ENCODE data around the gene RNASE1.
"Not testable (repeated sequence)": the region's sequence is repeated elsewhere in the genome, so short reads cannot be mapped to it uniquely, and the experiment has no call there.

The RNASE1 gene

DNA sequence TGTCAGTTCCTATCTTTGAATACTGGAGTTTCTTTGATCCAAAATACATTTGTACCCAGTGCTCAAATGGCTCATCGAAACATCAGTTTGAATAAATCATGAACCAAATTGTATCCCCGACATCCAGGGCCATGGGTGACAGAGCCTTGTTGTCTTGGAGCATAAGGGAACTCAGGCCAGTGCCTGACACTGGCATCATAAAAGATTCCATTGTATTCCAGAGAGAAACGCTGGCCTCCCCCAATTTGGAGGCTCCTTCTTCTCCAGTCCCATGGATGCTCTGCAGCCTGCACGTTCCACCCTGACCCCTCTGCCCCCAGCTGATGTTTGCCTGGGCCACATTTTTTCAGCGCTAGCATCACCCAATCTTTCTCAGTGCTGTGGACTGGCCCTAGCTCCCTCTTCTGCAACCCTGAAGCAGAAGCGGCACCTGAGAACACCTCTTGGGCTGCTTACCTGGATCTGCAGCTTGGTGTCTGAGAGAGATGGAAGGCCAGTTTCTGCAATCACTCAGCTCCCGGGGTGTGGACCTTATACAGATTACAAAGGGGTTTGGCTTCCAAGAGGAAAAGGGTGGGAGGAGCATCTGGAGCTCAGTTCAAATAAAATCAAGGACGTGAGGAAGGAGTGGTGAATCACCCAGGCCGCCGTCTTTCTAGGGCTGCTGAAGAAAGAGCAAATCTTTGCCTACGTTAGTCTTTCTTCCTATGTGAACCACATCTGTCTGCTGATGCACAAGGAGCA is at the start of gene RNASE1:
Gene RNASE1, minus strand, starts transcription at position 504 of the 744 bp plus-strand sequence. CDS start 776 bp downstream, outside the sequence.
- DNase-seq (ENCODE audit: low read depth): no peak

DNA sequence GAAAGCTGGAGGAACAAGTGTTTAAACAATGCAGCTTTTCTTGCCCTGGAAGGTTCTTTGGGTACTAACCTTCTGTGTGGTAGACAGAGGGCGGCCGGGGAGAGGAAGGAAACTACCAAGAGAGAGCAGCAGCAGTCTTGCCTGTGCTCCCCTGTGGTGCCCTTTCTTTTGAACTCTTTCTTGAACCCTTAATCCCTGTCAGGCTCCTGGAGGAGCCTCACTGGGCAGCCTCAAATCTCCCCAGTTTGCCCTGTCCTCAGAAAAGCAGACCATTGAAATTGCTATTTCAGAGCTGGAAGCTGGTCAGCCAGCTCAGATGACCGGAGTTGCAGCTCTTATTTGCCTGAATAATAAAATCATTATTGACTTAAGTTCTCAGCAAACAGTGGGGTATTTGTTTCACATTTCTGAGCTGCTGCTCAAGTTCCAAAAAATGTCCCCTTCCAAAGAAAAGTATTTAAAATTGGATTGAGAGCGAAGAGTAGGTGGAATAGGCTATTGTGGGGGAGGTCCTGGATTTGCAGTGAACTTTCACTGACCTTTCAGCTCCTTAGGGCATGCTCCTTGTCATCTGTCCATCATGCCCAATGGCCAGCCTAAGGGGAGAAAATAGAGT is 46.4 kb upstream of the RNASE1 start:
- no peak for DNase-seq (ENCODE audit: low read depth)

DNA sequence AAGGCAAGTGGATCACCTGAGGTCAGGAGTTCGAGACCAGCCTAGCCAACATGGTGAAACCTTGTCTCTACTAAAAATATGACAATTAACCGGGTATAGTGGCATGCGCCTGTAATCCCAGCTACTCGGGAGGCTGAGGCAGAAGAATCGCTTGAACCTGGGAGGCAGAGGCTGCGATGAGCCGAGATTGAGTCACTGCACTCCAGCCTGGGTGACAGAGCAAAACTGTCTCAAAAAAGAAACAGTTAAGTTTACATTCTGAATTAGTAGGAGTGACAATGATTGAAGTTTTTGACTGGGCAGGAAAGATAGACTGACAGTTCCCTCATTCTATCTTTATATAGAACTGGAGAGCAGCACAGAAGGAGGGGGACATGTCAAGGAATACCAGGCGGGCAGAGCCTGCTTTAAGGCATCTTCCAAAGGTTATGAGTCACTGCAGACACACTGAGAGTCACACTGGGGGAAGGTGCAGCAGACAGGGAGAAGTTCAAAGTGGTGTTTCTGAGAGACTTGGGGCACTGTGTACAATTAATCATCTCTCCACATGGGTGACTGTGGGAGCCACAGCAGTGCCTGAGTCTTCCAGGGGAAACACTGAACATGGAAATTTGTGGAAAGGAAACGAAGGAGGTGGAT is 45.8 kb upstream of the RNASE1 start:
- no peak for DNase-seq (ENCODE audit: low read depth)

DNA sequence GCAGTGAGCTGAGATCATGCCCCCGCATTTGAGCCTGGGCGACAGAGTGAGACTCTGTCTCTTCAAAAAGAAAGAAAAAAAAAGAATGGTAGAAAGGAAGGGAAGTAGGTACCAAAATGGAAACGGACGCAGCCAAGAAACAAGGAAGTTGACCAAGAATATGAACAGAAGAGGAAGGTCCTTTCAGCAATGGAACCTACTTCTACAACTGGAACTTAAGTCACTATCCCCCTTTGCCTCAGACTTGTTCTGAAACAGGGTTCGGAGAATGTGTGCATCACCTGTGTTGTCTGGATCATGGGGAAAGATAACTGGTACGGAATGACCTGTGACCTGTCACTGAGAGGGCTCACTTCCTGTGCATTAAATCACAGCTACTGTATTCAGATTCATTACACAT is 43.9 kb upstream of the RNASE1 start:
- DNase-seq (ENCODE audit: low read depth): no peak

DNA sequence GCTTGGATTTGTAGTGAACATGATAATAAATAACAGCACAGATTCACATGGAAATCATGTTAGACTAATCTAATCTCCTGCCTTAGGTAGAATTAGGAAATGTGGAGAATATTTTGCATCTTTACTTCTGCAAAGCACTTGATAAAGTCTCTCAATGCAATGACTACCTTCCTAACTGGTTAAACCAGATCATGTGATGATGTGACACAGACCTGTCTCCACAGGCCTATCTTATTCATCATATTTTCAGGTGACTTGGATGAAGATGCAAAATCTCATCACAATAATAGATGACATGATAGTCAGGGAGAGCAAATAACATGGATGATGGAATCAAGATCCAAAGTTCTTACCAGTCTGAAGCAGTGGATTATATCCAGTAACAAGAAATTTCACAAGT is 38.5 kb upstream of the RNASE1 start:
- no peak for DNase-seq (ENCODE audit: low read depth)

DNA sequence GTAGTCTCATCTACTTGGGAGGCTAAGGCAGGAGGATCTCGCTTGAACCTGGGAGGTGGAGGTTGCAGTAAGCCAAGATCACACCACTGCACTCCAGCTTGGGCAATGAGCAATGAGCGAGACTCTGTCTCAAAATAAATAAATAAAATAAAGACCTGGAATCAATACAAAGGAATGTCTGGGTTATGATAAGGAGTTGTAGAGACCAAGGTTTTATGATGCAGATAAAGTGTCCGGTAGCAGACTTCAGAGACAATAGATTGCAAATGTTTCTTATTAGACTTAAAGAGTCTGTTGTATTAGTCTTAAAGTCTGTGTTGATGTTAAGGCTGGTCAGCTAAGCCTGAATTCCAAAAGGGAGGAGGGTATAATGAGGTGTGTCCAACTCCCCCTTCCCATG is 35.2 kb upstream of the RNASE1 start:
- no peak for DNase-seq (ENCODE audit: low read depth)

DNA sequence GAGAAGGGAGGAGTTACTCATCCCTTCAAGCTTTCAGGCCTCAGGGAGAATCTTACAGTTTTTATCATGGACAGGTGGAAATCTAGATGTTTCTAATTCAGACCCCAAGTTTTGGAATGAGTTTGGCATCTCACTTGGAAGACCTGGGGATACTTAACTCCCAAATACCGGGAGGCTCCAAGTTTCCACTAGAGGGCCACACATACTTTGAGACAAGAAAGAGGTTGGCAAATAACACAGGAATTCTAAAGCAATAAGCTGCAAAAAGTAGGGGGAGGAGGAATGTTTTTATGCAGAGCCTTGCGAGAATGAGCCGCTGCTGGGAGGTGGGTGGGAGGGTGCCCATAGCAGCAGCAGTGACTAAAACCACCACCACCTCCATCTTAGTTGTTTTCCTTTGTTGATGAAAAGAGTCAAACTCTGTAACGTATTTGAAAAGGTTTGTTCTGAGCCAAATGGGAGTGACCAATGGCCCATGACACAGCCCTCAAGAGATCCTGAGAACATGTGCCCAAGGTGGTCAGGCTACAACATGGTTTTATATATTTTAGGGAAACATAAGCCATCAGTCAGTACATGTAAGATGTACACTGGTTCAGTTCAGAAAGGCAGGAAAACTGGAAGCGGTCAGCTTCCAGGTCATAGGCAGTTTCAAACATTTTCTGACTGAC is 34.2 kb upstream of the RNASE1 start:
- DNase-seq (ENCODE audit: low read depth): no peak

DNA sequence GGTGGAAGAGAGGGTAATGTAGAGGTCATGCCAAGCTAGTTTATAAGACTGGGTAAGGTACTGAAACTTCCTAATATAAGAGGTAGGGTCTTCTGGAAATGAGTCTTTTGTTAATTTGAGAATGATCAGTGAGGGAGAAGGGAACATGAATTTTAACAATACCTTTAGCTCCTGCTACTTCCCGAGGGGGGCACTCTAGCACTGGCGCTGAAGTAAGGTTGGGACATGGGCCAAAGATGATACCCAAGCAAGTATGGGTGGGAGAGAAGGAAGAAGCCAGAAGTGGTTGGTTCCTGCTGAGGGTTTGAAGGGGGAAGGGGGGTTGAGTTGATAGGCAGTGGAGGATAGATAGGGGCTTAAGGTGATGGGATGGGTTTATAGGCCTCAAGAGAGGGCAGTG is 32.3 kb upstream of the RNASE1 start:
- no peak for DNase-seq (ENCODE audit: low read depth)

DNA sequence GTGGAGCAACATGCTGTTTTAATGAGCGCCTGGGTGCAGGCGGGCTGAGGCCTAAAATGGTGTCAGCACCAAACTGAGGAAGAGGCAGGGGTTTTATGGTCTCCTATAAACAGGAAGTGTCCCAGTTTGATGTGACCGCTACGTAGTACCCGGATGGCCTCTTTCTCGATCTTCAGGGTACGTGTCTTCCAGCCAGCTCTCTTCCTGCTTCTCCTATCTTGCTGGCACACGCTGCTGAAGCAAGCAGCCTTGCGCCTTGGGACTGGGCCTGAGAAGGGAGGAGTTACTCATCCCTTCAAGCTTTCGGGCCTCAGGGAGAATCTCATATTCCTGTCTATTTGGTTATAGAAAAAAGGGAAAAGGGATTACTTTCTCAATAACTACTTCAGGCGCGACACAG is 28.2 kb upstream of the RNASE1 start:
- no peak for DNase-seq (ENCODE audit: low read depth)

DNA sequence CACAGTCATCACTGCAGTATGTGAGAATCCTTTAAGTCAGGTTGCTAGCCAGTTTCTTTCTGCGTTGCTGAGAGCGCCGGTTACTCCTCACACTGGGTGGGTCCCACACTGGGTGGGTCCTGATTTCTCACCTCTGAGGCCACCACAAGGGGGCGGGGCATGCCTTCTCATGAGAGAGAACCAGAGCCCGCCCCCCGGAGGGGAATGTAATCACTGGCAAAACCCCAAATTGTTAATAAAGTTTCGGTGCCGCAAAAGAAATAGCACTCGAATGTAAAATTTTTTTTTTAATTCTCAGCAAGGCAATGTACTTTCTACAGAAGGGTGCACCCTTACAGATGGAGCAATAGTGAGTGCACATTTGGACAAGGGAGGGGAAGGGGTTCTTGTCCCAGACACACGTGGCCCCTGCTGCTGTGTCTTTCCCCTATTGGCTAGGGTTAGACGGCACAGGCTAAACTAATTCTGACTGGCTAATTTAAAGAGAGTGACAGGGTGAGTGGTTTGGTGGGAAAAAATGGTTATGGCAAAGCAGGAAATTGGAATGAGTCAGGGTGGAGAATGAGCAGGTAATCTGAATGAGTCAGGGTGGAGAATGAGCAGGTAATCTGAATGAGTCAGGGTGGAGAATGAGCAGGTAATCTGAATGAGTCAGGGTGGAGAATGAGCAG is 25.5 kb upstream of the RNASE1 start:
- not testable (repeated sequence) for DNase-seq (ENCODE audit: low read depth)

DNA sequence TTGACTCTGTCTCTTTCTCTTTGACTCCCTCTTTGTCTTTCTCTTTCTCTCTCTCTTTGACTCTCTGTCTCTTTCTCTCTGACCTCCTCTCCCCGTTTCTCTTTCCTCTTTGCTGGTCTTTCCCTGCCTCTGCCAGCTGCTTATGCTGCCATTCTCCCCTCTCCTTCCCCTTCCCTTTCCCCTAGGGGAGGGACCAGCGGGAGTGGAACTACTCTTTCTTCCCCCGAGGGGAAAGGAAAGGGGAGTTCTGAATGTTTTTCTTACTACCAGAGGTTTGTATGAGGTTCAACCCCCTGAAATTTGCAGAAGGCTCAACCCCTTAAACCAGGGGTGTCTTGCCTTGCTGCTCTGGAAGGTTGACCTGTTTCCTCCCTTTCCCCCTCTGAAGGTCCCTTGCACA is 24.7 kb upstream of the RNASE1 start:
- DNase-seq (ENCODE audit: low read depth): no peak

DNA sequence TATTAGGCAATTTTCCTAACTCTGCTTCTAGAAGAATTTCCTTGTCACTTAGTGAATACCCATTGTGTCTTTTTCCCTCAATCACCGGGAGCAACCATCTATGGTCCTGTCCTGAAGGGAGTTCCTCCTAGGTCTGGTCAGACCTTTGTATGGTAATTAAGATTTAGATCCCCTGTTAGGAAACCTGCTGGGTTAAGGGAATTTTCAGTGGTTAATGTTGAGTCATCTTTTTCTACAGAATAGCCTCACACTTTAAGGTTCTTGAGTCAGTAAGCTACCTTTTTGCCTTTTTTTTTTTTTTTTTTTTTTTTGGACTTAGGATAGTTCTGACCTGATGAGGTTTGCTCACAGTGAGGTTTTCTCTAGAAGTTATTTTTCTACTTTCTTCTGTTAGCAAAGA is 24.0 kb upstream of the RNASE1 start:
- DNase-seq (ENCODE audit: low read depth): not testable (repeated sequence)

DNA sequence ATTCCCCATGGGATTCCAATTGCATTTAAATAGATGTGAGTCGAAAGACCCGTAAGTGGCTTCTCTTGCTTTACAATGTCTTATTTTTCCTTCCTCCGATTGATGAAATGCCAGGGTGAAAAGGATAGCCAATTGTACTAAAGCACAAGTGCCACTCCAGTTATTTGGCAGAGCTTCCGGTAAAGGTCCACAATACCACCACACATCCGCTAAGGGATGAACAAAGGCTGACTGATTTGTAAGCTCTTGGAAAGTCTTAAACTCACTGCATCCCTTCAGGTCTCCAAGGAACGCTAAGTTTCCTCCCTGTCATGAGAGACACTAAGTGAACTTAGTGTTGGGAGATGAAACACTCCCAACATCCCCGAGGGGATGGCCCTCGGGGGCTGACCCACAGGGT is 21.2 kb upstream of the RNASE1 start:
- DNase-seq (ENCODE audit: low read depth): no peak

DNA sequence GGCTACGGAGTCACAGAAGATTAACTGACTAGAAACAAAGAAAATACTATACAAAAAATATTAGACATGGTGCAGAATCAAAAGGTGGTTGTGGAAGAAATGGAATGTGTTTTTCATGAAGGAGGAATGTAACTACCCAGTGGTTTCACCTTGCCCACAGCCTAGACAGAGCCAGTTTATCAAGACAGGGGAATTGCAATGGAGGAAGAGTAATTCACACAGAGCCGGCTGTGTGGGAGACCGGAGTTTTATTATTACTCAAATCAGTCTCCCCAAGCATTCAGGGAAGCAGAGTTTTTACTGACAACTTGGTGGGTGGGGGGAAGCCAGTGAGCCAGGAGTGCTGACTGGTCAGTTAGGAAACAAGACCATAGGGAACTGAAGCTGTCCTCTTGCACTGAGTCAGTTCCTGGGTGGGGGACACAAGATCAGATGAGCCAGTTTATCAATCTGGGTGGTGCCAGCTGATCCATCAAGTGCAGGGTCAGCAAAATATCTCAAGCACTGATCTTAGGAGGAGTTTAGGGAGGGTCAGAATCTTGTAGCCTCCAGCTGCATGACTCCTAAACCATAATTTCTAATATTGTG is 19.0 kb upstream of the RNASE1 start:
- not testable (repeated sequence) for DNase-seq (ENCODE audit: low read depth)

DNA sequence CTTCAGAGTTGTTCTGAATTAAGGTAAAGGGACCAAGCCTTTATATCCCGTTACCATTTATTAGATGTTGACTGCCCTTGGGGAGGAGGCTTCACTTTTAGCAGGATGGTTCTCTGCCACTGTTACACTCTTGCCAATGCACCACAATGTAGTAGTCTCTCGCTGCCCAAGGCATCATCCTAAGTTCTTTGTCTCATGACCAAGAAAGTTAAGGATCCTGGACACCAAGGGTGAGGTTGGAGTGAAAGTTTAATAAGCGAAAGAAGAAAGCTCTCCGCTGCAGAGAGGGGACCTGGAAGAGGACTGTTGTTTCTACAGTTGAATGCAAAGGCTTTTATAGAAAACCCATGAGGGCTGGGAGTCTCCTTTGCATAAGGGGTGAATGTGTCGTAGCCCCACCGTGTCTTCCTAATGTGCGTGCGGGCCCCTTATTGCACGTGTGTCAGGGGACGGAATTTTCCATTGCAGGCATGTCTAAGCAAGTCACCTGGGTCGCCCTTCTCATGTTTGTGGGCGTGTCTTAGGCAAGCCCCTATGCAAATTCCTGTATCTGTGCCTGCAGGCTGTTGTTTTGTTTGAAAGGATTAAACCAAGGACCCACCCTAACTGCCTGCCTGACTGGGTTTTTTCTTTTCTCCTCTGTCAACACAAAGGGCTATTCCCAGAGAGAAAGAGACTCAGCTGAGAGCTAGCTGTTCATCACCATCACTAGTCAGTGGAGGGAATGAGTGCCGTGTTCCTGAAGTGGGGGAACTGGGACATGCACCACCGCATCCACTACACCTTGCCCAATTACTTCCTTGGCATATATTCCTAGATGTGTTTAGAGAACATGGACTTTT is 17.6 kb upstream of the RNASE1 start:
- no peak for DNase-seq (ENCODE audit: low read depth)

DNA sequence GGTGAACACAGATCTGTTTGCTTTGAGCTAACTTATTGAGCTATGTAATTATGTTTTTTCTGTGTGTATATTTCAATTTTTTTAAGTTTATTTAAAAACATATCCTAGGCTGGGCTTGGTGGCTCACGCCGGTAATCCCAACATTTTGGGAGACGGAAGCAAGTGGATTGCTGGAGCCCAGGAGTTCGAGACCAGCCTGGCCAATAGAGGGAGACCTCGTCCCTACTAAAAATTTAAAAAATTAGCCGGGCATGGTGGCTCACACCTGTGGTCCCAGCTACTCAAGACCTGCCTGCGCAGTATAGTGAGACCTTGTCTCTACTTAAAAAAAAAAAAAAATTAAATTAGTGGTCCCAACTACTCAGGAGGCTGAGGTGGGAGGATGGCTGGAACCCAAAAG is 16.2 kb upstream of the RNASE1 start:
- DNase-seq (ENCODE audit: low read depth): no peak

DNA sequence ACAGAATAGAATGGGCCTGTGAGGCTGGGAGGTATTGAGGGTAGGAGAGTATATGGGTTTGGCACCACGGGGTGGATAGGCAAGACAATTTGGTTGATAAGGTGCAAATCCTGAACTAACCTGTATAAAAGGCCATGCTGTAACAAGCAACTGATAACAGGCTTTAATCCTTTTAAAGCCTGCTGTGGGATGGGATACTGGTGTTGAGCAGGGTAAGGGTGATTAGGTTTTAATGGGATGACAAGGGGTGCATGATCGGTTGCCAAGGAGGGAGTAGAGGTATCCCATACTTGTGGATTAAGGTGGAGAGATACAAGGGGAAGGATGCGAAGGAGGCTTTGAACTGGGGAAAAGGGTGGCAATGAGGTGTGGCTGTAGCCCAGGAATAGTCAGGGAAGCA is 13.3 kb upstream of the RNASE1 start:
- DNase-seq (ENCODE audit: low read depth): not testable (repeated sequence)

DNA sequence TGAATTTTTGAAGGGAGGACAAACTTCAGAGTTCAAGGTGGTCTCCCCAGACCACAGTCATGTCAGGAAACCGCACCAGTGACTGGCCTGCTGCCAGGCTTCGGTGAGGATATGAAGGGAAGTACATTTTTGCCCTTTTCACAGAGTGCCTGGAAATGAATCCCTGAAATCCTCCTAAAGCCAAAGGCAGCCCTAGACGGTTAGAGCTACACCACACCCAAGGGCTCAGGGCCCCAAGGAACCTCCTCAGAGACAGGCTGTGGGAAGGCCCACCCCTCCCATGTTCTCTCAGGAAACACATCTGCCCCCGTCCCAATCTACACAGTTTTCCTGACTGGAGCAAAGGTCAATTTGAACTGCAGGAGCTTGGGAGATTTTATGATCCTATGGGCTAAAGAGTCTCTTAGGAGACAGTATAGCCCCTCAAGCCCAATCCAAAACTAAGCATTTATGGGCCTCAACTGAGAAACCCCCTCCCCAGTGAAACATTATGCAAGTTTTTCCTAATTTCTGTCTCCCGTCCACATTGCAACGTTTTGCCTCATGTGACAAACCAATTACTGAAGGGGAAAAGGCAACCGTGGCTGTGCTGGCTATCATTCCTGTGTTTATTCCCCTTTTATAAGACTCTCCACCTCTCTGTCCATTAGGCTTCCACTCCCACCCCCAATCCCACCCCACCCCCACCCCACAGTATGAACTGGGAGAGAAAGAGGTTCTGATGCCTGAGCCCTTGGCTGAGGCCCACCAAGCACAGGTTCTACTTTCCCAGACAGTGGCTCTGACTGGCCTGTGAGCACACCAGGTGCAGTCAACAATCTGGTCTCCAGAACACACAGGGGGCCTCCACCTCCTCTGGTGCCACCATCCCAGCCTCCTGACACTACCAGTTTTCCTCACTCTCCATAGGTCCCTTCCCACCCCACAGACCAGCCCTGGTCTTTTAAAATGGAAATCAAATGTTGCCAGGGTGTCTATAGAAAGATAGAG is 9.6 kb upstream of the RNASE1 start:
- DNase-seq (ENCODE audit: low read depth): no peak

DNA sequence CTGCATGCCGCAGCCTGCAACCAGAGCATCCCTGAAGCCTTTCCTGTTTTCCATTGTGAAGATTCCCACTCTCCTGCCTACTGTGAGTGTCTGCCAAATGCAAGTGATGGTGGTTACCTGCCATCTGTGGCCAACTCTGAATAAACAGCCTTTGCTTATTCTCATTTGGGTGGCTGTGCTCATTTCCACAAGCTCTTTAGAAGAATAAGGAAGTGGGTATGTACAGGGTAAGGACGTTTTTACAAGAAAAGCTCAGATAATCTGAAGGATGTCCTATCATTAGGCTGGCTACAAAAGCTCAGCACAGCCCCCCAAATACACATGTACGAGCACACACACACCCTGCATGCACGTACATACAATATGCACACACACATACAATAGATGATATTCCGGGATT is 7.3 kb upstream of the RNASE1 start:
- DNase-seq (ENCODE audit: low read depth): no peak

DNA sequence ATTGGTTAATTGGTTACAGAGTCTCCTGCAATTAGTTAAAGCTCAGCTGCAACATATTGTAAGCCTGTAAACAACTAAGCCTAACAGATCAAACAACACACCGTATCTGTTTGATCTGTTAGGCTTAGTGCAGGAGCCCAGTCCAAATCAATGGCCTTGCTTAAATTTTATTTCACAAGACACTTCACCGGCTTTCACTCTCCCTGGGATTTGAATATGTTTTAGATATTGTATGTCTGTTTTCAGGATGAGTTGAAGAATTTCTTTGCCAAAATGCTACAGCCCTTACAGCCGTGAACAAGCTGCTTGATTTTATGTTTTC is 5.5 kb upstream of the RNASE1 start:
- DNase-seq (ENCODE audit: low read depth): no peak

Measured in activated T-cell treated with anti-CD3 and anti-CD28 coated beads for 24 hours (primary cell).